ENCODE results near the gene EXOC3. TPM values are rescaled to one million over a fixed set of nuclear protein-coding genes. Genes with fewer than 3 reads are reported as not detected.
"Not testable (repeated sequence)": the region's sequence is repeated elsewhere in the genome, so short reads cannot be mapped to it uniquely, and the experiment has no call there.

EXOC3 gene
- total RNA-seq, 1 experiment from 2014 or later, result 26.9 TPM

DNA sequence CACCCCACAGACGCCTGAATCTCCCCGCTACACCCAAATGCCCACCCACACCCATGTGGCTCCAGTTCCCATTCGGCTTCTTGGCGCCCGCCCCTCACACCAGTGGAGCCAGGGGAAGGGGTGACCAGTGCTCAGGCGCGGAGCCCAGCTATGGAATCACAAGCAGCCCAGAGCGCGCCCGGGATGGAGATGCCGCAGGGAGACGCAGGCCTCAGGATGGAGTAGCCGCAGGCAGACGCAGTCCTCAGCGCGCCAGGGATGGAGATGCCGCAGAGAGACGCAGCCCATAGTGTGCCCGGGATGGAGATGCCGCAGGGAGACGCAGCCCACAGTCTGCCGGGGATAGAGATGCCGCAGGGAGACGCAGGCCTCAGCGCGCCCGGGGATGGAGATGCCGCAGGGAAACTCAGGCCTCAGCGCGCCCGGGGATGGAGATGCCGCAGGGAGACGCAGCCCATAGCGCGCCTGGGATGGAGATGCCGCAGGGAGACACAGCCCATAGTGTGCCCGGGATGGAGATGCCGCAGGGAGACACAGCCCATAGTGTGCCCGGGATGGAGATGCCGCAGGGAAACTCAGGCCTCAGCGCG is 65.1 kb downstream of the EXOC3 start:
- not testable (repeated sequence) for H3K27ac ChIP-seq; DNase-seq (ENCODE audit: low read depth in 1 of 2, low spot score in 2 of 2); H3K9me3 ChIP-seq (replicated peaks); H3K4me3 ChIP-seq; H3K4me1 ChIP-seq (replicated peaks); H3K36me3 ChIP-seq
- peaks cover 36% of the 10 kb centered on the region for H3K27me3 ChIP-seq (replicated peaks)

DNA sequence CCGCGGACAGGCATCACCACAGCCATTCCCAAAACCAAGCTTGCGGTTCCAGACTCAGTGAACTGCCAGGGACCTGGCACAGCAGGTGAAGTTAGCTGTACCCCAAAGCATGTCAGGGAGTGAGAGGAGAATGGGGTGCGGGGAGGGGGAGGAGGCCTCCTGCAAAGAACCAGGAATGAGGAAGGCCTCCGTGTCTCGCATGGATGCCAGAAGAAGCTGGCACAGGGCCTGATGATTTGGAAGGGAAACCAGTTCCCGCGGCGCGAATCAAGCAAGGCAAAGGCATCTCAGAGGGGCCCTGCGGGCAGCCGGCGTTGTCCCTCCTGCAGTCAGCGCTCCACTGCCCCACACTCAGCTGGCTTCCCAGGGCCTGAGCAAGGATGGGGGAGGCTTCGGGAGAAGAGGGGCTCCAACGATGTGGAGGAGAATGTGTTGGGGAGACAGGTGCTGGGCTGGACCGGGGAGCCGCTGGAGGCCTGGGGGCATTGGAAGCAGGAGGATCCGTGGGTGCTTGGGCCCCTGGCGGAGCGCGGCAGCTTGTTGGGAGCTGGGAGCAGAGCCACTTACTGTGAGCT is 66.7 kb downstream of the EXOC3 start:
- no peaks in the 10 kb centered on the region for H3K36me3 ChIP-seq
- H3K9me3 ChIP-seq (replicated peaks), result no peaks in the 10 kb centered on the region
- peaks cover 41% of the 10 kb centered on the region for H3K27me3 ChIP-seq (replicated peaks)
- H3K27ac ChIP-seq, result no peak overlapping the region
- no peak for DNase-seq (ENCODE audit: low read depth in 1 of 2, low spot score in 2 of 2)
- no peaks in the 10 kb centered on the region for H3K4me1 ChIP-seq (replicated peaks)
- H3K4me3 ChIP-seq, result no peak overlapping the region

DNA sequence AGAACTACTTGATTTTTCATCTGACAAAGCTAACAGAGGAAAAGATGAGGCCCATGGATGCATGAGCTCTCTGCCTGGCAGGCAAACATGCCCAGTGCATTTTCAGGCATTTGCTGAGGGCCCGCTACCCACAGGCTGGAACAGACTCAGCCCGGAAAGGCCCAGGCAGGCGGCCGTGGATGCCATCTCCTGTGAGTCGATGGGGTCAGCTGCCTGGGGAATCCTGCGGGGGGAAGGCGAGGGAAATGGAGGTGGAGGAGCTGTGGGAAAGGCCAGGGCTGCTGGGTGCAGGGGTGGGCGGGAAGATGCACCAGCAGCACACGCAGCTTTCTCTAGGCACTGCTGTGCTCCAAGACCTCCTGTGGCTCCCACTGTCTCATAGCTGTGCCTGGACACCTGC is 67.5 kb downstream of the EXOC3 start:
- H3K4me1 ChIP-seq (replicated peaks), result no peaks in the 10 kb centered on the region
- peaks cover 43% of the 10 kb centered on the region for H3K27me3 ChIP-seq (replicated peaks)

DNA sequence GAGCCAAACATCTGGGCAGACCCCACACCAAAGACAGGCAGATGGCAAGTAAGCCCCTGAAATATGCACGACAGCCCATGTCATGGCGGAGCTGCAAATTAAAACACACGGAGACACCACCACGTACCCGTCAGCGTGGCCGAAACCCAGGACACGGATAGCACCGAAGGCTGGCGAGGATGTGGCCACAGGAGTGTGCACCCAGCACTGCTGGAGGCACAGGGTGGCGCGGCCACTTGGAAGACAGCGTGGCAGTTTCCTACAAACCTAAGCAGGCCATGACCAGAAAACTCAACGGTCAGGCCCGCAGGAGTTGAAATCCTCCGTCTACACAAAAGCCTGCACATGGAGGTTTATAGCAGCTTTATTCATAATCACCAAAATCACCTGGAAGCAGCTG is 68.5 kb downstream of the EXOC3 start:
- Histone ChIP-seq H3K9me3 (replicated peaks) (no peaks in the 10 kb centered on the region), H3K36me3 (no peaks in the 10 kb centered on the region), H3K4me3 (no peak overlapping the region), H3K27ac (no peak overlapping the region), H3K27me3 (replicated peaks) (peaks cover 43% of the 10 kb centered on the region), H3K4me1 (replicated peaks) (no peaks in the 10 kb centered on the region)
- no peak for DNase-seq (ENCODE audit: low read depth in 1 of 2, low spot score in 2 of 2)

More for the DNA sequence above, 67.5 kb downstream of the EXOC3 start:
- Histone ChIP-seq H3K4me3 (no peak overlapping the region), H3K36me3 (no peaks in the 10 kb centered on the region), H3K27ac (no peak overlapping the region), H3K9me3 (replicated peaks) (no peaks in the 10 kb centered on the region)
- no peak for DNase-seq (ENCODE audit: low read depth in 1 of 2, low spot score in 2 of 2)

DNA sequence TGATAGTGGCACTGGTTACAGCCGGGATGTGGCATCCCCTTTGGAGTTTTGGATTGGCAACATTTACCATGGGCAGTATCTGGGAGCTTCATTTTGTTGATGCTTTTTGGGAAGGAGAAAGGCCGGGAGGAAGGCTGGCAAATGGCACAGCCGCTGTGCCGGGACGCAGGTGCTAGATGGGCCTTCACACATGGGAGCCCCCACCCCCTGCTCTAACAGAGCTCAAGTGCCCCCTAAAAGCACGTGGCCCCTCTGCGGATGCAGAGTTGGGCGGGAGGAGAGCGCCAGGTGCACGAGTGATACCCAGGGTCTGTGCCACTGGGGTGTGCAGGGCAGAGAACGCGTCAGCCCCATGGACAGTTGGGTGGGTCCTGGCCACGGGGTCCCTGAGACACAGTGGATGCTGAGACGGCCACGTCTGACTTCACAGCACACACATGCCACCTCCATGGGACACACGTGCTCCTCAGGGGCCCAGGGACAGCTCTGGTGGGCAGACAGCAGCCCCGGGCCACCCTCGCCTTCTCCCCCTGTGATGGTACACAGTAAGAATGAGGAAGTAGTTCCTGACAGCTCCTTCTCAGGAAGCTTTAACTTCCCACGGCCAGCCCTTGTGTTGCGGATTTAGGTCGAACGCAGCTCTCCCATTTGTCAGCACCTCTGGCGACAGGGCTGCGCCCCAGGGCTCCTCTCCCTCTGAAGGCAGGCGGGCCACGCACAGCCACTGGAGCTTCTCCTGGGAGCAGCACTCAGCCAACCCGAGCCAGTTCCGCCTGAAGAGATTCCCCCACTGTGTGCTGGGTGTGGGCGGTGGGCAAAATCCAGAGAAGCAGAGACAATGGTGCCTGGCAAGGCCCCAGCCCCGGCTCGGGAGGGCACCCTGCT is 70.5 kb downstream of the EXOC3 start:
- H3K9me3 ChIP-seq (replicated peaks), result no peaks in the 10 kb centered on the region
- no peak for DNase-seq (ENCODE audit: low read depth in 1 of 2, low spot score in 2 of 2)
- peaks cover 46% of the 10 kb centered on the region for H3K27me3 ChIP-seq (replicated peaks)

DNA sequence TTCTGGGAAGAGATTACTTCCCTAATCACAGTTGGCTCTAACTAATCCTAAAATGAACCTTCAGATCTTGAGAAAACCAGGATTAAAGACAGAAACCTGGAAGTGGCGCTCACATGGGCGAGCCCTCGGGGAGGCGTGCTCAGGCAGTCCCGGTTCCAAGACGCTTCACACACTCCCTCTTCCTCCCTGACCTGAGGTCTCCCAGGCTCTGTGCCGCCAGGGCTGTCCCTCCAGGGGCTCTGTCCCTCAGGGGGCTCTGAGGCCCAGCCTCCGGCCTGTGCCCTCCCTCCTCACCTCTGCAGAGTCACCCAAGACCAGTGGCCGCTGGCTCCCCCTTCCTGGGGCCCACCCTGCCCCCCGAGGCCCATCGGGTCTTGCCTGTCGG is 71.1 kb downstream of the EXOC3 start:
- peaks cover 52% of the 10 kb centered on the region for H3K27me3 ChIP-seq (replicated peaks)
- H3K27ac ChIP-seq, result no peak overlapping the region
- no peaks in the 10 kb centered on the region for H3K36me3 ChIP-seq
- no peak overlapping the region for H3K4me3 ChIP-seq
- H3K4me1 ChIP-seq (replicated peaks), result no peaks in the 10 kb centered on the region
- no peaks in the 10 kb centered on the region for H3K9me3 ChIP-seq (replicated peaks)
- no peak for DNase-seq (ENCODE audit: low read depth in 1 of 2, low spot score in 2 of 2)

More for the DNA sequence above, 70.5 kb downstream of the EXOC3 start:
- Histone ChIP-seq H3K36me3 (no peaks in the 10 kb centered on the region), H3K4me3 (no peak overlapping the region), H3K4me1 (replicated peaks) (no peaks in the 10 kb centered on the region), H3K27ac (no peak overlapping the region)

DNA sequence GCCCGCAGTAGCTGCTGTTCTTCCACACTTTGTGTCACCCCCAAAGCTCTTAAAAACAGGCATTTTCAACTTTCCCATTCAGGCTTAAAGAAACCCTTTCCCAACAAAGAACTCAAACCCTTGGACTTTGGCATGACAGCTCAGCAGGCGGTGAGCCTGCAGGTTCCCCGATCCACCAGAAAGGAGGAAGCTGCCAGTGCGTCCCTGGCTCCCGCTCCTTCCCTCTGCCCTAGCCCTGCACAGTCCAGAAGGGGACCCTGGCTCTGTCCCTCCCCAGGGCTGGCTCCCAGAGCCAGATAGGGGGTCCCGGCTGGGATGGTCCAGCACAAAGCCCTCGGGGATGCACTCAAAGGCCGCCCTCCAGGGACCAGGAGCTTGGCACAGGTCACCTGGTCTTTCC is 71.7 kb downstream of the EXOC3 start:
- no peak overlapping the region for H3K4me3 ChIP-seq
- no peaks in the 10 kb centered on the region for H3K36me3 ChIP-seq
- no peaks in the 10 kb centered on the region for H3K4me1 ChIP-seq (replicated peaks)
- no peak overlapping the region for H3K27ac ChIP-seq
- H3K27me3 ChIP-seq (replicated peaks), result peaks cover 56% of the 10 kb centered on the region
- DNase-seq (ENCODE audit: low read depth in 1 of 2, low spot score in 2 of 2), result no peak
- no peaks in the 10 kb centered on the region for H3K9me3 ChIP-seq (replicated peaks)

DNA sequence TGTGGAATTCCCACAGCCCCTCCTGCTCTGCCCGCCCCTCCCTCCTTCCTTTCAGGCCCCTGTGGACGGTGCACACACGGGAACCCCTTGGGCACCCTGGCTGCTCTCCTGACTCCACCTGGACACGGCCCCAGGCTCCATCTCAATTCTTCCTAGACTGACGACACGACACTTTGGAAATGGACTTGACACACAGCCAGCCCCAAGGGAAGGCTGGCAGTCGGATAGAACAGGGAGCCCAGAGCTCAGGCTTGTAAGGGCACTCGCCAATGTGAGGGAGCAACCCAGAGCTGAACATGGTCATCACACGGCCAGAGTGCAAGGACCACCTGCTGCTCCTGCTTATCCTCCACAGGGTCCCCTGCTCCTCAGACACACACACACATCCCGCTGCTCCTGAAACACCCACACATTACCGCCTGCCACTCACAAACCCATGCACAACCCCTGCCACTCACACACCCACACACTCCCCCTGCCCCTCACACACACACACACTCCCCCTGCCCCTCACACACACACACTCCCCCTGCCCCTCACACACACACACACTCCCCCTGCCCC is 72.4 kb downstream of the EXOC3 start:
- Histone ChIP-seq H3K36me3 (no peaks in the 10 kb centered on the region), H3K27ac (no peak overlapping the region), H3K4me3 (no peak overlapping the region), H3K4me1 (replicated peaks) (no peaks in the 10 kb centered on the region), H3K9me3 (replicated peaks) (no peaks in the 10 kb centered on the region), H3K27me3 (replicated peaks) (peaks cover 57% of the 10 kb centered on the region)
- DNase-seq (ENCODE audit: low read depth in 1 of 2, low spot score in 2 of 2), result no peak

DNA sequence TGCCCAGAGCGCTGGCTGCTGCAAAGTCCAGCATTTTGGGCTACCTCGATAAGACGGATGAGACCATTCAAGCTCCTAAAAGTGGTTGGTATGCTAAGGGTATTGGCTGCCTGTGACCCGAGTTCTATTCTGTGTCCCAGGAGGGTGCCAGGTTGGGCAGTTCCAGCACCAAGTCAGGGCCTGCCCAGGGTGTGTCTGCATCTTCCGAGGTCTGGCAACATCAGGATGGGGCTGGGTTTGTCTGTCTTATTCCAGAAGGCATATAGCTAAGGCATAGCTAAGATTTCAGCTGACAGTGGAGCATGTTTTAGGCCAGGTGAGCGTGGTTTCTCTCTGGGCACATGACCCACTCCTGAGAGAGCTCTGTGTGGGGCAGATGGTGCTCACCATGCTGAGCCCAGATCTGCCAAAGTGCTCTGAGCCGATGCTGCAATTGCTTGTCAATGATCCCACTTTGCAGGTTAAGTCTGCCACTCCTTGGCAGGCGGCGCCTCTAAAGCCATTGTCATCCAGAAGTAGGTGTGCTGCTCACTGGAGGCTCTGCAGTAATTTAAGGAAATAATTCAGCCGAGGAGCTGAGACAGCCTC is 73.5 kb downstream of the EXOC3 start:
- no peak overlapping the region for H3K27ac ChIP-seq
- H3K4me3 ChIP-seq, result no peak overlapping the region
- peaks cover 52% of the 10 kb centered on the region for H3K27me3 ChIP-seq (replicated peaks)
- H3K9me3 ChIP-seq (replicated peaks), result no peaks in the 10 kb centered on the region
- H3K36me3 ChIP-seq, result no peaks in the 10 kb centered on the region
- no peaks in the 10 kb centered on the region for H3K4me1 ChIP-seq (replicated peaks)
- DNase-seq (ENCODE audit: low read depth in 1 of 2, low spot score in 2 of 2), result no peak

Other genes starting within 250 kb of the EXOC3 start
- gene CCDC127, start 225.0 kb upstream of the EXOC3 start, total RNA-seq (2014; rRNA removed; shearing (Covaris generic)), result 3.6 and 4.0 TPM in 2 replicates
- 57.1 and 63.5 TPM in 2 replicates for gene SDHA, start 224.9 kb upstream of the EXOC3 start, total RNA-seq (2014; rRNA removed; shearing (Covaris generic))
- 64.4 and 102 TPM in 2 replicates for gene PDCD6, start 171.5 kb upstream of the EXOC3 start, total RNA-seq (2014; rRNA removed; shearing (Covaris generic))
- 17.8 and 22.6 TPM in 2 replicates for gene AHRR, start 121.5 kb upstream of the EXOC3 start, total RNA-seq (2014; rRNA removed; shearing (Covaris generic))
- gene SLC9A3, start 81.3 kb downstream of the EXOC3 start, total RNA-seq (2014; rRNA removed; shearing (Covaris generic)), result 3.1 and 3.7 TPM in 2 replicates
- gene CEP72, start 169.2 kb downstream of the EXOC3 start, total RNA-seq (2014; rRNA removed; shearing (Covaris generic)), result 5.7 and 8.2 TPM in 2 replicates